Mammary epithelial cell (primary cell): ENCODE results near the gene PXYLP1.

Source experiments
- EZH2 ChIP-seq: IDR thresholded peaks from 2 replicates; pipeline ENCODE4 v1.6.1; 2012; ENCODE audit warnings: low read length, inconsistent platforms, borderline replicate concordance
- TF ChIP-seq, protein P1 (sequence below), 2 donors: IDR thresholded peaks in 1 of 2; conservative IDR thresholded peaks in 1 of 2; 2 replicates each; pipeline ENCODE4 v1.5.1; 2011 to 2012; ENCODE audit warnings: inconsistent platforms in 2 of 2, low read length in 2 of 2, mild to moderate bottlenecking in 2 of 2, control low read depth in 1 of 2, low read depth in 1 of 2; ENCODE audit not compliant: insufficient read depth in 1 of 2; ENCODE audit errors: extremely low read depth in 1 of 2

- TF ChIP-seq, protein P1, sequence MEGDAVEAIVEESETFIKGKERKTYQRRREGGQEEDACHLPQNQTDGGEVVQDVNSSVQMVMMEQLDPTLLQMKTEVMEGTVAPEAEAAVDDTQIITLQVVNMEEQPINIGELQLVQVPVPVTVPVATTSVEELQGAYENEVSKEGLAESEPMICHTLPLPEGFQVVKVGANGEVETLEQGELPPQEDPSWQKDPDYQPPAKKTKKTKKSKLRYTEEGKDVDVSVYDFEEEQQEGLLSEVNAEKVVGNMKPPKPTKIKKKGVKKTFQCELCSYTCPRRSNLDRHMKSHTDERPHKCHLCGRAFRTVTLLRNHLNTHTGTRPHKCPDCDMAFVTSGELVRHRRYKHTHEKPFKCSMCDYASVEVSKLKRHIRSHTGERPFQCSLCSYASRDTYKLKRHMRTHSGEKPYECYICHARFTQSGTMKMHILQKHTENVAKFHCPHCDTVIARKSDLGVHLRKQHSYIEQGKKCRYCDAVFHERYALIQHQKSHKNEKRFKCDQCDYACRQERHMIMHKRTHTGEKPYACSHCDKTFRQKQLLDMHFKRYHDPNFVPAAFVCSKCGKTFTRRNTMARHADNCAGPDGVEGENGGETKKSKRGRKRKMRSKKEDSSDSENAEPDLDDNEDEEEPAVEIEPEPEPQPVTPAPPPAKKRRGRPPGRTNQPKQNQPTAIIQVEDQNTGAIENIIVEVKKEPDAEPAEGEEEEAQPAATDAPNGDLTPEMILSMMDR (conservative IDR thresholded peaks at IDR 0.05 in 1 of 2, IDR thresholded peaks at IDR 0.05 in 1 of 2; ENCODE audit: extremely low read depth in 1 of 2, insufficient read depth in 1 of 2, low read depth in 1 of 2, low read length in 2 of 2), result no peak
- no peak for TF ChIP-seq EZH2
These were observed 99.2 kb downstream of the PXYLP1 start for GRCh38 chr3:141330718-141331376.
